GM18951 (cell line): ENCODE data around the gene FOXP2.

Experiments used
- POLR2A ChIP-seq: IDR thresholded peaks from 4 replicates; pipeline ENCODE4 v1.6.1; 2011; ENCODE audit warnings: mild to moderate bottlenecking; ENCODE audit not compliant: insufficient read length, insufficient read depth; ENCODE audit errors: extremely low read depth
- in situ Hi-C: fragments of 300-500 bp; cut with MboI; formaldehyde crosslinking; loops from one replicate; pipeline ENCODE4 v1.12.0; 2022; ENCODE audit warnings: low sequenced_read_pairs, mixed read lengths, inconsistent platforms; ENCODE audit not compliant: unreplicated experiment

The FOXP2 gene

DNA sequence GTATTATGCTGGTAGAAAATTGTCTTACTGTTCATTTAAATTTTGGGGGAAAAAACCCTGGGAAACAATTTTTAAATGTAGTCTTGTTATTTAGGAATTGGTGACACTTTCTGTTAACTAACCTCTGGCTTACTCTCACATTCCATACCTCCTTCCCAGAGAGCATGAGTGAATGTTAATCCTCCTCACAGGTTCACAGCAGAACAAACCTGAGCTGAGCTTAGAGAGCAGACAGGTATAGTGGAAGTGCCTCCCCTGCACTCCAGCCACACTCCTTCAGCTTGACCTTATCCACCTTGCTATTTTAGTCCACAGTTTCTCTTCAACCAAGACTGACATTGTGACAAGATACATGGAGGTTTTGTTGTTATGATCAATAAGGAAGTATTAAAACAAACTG lies 235.9 kb downstream of the FOXP2 start:
- no peak for TF ChIP-seq POLR2A
- in situ Hi-C loops = no loop called here

DNA sequence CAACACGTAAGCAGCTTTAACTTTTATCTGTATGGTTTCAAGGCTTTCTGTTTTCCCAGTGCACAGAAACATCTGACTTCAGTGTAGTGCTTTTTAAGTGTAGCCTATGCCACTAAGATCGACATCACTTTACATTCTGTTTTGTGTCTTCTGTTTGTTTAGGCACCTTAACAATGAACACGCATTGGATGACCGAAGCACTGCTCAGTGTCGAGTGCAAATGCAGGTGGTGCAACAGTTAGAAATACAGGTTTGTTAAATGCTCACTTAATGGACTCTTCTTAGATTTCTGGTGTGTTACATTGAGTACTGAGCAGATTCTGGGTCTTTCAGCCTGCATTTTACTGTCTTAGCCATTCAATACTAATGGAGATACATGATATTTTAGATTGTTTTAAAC lies 237.4 kb downstream of the FOXP2 start:
- no peak for TF ChIP-seq POLR2A
- in situ Hi-C loops = no loop called here

DNA sequence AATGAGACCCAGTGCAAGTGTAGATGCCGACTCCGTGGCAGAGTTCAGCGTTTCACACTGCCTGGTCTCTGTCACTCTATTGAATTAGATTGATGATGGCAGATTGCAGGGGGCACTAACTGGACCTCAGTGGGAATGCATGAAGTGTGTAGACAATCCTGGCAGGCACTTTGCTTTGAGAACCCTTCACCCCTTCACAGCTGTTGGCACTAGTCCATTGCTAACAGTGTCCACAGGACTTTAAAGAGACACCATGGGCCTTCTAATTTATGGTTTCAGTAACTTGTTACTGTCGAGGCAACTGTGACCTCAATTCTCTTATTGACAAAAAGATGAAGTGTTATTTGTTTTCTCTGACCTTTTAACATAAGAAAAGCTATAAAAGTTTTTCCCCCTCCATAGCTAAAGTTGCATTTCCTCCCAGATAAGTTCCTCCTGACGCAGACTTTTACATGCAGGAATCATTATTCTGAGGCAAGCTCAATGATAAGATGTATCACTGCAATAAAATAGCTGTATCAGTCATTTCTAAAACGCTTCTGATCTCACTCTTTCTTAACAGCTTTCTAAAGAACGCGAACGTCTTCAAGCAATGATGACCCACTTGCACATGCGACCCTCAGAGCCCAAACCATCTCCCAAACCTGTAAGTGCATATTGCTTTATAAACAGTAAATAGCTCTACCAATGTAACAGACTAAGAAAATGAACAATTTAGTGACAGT lies 238.9 kb downstream of the FOXP2 start:
- no peak for TF ChIP-seq POLR2A
- in situ Hi-C loops = no loop called here

DNA sequence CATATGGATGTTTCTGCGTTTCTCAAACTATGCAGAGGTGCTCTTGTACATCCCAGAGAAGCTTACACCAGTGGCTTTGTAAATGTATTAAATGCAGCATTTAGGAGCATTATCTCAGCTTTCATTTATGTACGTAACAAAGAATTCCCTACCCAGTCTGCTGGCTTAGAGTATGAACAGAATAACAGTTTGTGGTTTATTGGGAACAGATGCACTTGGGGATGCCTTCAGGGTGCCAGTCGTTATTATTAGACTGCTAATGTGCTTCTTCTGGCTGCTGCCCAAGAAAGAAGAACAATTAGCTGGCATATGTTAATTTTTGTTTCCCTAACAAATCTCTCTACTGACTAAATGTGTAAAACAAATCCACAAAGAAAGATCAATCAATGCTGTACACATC lies 241.9 kb downstream of the FOXP2 start:
- TF ChIP-seq POLR2A = no peak
- in situ Hi-C loops = no loop called here

DNA sequence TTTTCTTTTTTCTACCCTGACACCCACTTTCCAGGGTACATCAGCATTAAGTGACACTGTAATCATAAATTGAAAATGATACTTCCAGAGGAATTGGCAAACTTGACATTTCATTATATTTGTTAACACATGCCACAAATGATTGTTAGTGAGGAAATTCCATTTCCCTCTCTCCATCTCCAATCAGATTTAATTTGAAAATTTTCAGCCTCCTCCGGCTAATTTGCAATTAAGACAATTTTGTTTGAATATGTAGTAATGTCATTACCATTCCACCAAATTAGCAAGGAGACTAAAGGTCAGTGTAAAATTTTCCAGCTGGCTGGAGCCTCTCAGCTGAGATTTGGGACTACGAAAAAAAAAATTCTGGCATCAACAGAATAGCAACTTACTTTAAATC lies 242.7 kb downstream of the FOXP2 start:
- TF ChIP-seq POLR2A = no peak
- in situ Hi-C loops = no loop called here

DNA sequence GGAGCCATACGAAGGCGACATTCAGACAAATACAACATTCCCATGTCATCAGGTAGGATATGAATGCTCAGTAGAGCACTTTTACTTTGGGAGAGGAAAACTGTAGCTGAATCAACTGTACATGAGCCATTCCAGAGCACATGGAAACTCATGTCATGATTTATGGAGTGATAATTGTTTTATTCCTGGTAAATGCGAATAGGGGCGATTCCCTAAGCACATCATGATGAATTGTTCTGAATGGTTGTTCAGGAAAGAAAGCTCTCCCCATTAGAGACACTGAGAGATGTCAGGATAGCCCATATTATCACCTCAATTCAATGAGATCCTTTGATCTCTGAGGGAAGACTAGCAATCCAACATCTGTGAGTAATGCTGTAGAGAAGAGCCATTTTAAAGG lies 243.6 kb downstream of the FOXP2 start:
- no peak for TF ChIP-seq POLR2A
- in situ Hi-C loops = no loop called here

DNA sequence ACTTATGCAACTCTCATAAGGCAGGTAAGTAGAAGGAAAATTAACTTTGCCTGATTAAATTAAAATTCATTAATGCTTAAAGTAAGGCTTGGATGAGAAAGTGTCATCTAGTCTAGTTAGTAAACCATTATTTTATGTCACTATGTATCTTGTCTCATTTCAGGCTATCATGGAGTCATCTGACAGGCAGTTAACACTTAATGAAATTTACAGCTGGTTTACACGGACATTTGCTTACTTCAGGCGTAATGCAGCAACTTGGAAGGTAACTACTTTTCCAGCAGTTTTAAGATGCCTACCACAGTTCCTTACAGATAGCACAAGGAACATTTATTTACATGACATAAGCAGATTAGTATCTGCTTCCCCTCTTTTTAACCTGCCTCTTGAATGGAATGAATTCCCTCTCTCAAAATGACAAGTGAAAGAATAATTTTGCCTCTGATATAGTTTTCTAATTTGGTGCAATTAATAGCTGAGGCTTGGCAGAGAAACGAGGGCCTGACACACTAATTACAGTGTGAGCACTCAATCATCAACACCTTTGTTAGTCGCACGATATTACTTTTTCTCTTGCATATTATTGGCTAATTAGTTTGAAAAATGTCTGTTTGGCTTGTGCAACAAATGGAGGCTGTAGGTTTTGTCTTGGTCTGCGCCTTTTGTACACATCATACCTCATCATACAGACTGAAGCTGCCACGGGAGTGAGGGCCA lies 245.0 kb downstream of the FOXP2 start:
- TF ChIP-seq POLR2A = no peak
- in situ Hi-C loops = no loop called here

DNA sequence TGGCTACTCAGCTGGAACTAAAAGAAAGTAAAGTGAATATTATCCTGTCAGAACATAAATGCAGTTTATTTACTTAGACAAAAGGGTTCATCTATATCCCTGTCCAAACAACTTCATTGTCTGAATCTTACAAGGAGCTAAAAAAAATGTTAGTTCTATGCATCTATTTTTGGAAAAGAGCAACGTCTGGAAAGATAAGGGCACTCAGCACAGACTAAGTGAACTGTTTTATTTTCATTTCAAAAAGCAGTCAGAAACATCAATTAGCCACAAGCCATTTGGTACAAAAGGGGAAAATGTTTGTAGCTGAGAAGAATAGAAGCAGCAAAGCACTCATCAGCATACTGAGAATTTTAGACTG lies 245.5 kb downstream of the FOXP2 start:
- in situ Hi-C loops = no loop called here
- TF ChIP-seq POLR2A = no peak

DNA sequence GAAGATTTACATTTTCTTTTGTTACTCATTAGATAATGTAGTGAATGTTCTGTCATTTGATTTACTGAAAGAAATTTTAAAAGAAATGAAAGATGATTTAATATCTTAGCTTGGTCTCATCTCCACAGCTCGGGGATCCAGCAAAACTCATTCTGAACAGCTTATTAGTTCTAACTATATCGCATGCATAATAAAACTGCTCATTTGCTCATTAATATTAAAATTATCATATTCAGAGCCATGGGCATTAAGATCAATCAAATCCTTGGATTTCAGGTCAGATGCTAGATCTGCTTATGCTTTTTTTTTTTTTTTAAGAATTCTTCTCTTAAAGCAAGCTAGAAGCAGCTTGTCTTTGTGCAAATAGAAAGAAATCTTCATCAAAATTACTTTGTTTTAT lies 246.1 kb downstream of the FOXP2 start:
- TF ChIP-seq POLR2A = no peak
- in situ Hi-C loops = no loop called here

DNA sequence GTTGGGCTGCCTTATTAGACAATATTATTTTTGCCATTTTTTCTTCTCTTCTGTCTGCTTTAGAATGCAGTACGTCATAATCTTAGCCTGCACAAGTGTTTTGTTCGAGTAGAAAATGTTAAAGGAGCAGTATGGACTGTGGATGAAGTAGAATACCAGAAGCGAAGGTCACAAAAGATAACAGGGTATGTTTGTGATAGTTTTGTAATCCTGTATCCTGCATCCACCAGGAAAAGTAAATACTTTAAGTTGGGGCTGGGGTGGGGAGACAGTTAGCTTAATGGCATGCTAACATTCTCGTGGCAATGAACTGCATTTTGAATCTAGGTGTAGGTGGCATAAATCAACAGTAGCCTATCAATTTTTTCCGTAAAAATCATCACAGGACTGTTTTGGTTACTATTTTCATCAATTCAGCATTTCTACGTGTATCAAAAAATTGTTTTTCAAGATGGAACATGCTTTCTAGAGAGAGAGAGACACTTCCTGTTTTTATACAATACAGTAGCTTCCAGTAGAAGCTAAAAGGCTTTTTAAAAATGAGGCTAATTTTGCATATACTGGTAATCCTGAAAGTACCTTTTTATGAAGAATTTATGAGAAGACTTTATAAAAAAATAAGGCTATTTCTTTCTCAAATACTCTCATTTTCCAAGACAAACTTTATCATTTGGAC lies 247.5 kb downstream of the FOXP2 start:
- no peak for TF ChIP-seq POLR2A
- in situ Hi-C loops = no loop called here

DNA sequence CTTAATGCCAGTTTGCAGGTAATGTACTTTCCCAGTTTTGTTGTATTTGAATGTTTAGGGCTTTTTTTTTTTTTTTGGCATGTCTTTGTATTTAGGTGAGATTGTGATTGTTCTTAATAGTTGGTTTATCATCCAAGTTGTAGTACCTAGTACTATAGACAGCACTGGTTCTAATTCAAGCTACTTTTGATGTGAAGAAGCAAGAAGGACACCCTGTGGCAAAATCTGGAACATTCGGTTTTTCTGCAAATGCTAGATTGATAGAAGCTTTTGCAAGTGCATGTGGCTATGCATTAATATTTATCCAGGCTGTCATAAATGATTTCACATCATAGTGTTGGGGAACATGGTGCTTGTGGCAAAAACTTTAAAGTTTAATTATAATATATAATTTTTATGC lies 248.9 kb downstream of the FOXP2 start:
- in situ Hi-C loops = no loop called here
- no peak for TF ChIP-seq POLR2A

DNA sequence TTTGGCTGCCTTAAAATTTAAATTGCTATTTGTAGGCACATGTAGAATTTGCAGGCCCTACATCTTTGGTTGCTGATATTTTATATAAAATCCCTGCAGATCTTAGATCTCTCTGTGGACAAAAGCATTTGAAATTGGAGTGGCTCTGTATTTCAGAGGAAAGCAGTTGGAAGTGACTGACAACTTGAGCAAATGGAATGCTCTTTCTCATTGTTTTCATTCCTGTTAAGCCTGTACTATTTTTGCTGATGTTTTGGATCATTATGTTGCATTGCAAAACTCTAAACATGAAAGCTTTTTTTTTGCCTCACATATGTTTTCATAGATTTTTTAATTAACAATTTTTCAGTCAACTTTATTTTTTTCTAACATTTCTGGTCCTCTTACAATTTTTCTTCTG lies 256.1 kb downstream of the FOXP2 start:
- no peak for TF ChIP-seq POLR2A
- in situ Hi-C loops = no loop called here

DNA sequence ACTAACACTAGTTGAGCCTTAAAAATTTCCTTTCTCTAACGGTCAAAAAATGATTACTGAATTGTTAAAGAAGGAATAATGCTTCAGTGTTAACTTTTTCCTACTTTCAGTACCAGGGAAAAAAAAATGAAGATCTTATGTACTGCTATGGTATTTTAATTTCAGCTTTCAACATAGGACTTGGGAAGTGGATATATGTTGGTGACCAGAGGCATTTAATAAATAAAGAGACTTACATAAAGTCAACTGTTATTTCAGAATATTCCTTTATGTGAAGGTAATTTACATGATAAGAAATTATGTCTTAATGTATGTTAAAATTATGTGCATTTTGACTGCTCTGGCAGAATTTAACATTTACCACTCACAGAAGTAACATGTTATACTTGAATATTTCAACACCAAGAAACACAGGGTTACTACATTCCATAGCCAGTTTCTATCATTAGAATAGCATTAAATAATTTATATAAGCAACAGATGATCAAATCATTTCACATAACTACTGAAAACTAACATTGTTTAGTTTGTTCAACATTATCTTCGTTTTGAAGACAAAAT lies 257.0 kb downstream of the FOXP2 start:
- in situ Hi-C loops = no loop called here
- TF ChIP-seq POLR2A = no peak
